Endodermal cell (in vitro differentiated cells): ENCODE measurements around the gene TAS2R7. TPM values are rescaled to one million over a fixed set of nuclear protein-coding genes. Genes with fewer than 3 reads are reported as not detected.
"Not testable (repeated sequence)": the region's sequence is repeated elsewhere in the genome, so short reads cannot be mapped to it uniquely, and the experiment has no call there.

Experiments
- DNase-seq: peaks from one replicate; pipeline ENCODE4 v3.0.0-alpha.2; 2017
- H3K27ac ChIP-seq: 2 replicates; pipeline ENCODE4 v1.5.1; 2013; ENCODE audit warnings: mild to moderate bottlenecking, low read depth, low read length, moderate library complexity
- H3K27me3 ChIP-seq: 2 replicates; pipeline ENCODE4 v1.6.1; 2013; ENCODE audit warnings: mild to moderate bottlenecking, low read length, moderate library complexity; ENCODE audit not compliant: insufficient read depth, control insufficient read depth, poor library complexity, severe bottlenecking
- H3K36me3 ChIP-seq: 2 replicates; pipeline ENCODE4 v1.7.0; 2013; ENCODE audit warnings: mild to moderate bottlenecking, low read length, moderate library complexity; ENCODE audit not compliant: control insufficient read depth, insufficient read depth
- H3K4me1 ChIP-seq: one replicate; pipeline ENCODE4 v1.7.0; 2013; ENCODE audit warnings: low read length; ENCODE audit not compliant: control insufficient read depth, insufficient read depth
- H3K4me3 ChIP-seq: 2 replicates; pipeline ENCODE4 v1.5.1; 2013; ENCODE audit warnings: mild to moderate bottlenecking, low read length, moderate library complexity
- H3K9ac ChIP-seq: 2 replicates; pipeline ENCODE4 v1.6.1; 2013; ENCODE audit warnings: mild to moderate bottlenecking, low read length, moderate library complexity; ENCODE audit not compliant: poor library complexity, severe bottlenecking; ENCODE audit errors: extremely low read depth
- H3K9me3 ChIP-seq: 2 replicates; pipeline ENCODE4 v1.6.1; 2013; ENCODE audit warnings: mild to moderate bottlenecking, low read length, moderate library complexity; ENCODE audit not compliant: control insufficient read depth
- H3K27ac Mint-ChIP-seq: 2 replicates; pipeline ENCODE4 v1.8.0; 2020; ENCODE audit warnings: mixed read lengths
- H3K27me3 Mint-ChIP-seq: 2 replicates; pipeline ENCODE4 v1.8.0; 2021; ENCODE audit warnings: mild to moderate bottlenecking, mixed read lengths; ENCODE audit not compliant: insufficient read depth
- H3K36me3 Mint-ChIP-seq: 2 replicates; pipeline ENCODE4 v1.8.0; 2020; ENCODE audit warnings: low read depth, mixed read lengths
- H3K4me1 Mint-ChIP-seq: 2 replicates; pipeline ENCODE4 v1.8.0; 2020; ENCODE audit warnings: mixed read lengths
- H3K4me3 Mint-ChIP-seq: 2 replicates; pipeline ENCODE4 v1.8.0; 2020; ENCODE audit warnings: mild to moderate bottlenecking, moderate library complexity, mixed read lengths
- H3K9me3 Mint-ChIP-seq: 2 replicates; pipeline ENCODE4 v1.8.0; 2020; ENCODE audit warnings: mild to moderate bottlenecking, mixed read lengths
- WGBS, 2 experiments: methylation state at CpG; one replicate each; pipeline versions ENCODE4 v1.1.5 to v1.1.7; 2013; ENCODE audit warnings: missing lambda C conversion rate in 2 of 2, mixed read lengths in 1 of 2; ENCODE audit not compliant: insufficient coverage in 1 of 2, insufficient read length in 1 of 2; 5-methylcytosine and 5-hydroxymethylcytosine counted together
- total RNA-seq, 2 donors: library from RNA; stranded (reverse); fragmentation: NEBNext Ultra II Directional in 1 of 2; extraction: Animal tissue kit (Norgen Biotek cat#: 25700) in 1 of 2; gene quantifications; 2 replicates in 1 of 2; 3 replicates in 1 of 2; pipeline ENCODE4 v1.2.1, GENCODE V29; 2021
- TF ChIP-seq, protein P1 (sequence below): fragments of 200-600 bp; sonication (generic); conservative IDR thresholded peaks from 2 replicates; pipeline ENCODE4 v1.5.0; 2021; ENCODE audit warnings: antibody characterized with exemption, mild to moderate bottlenecking

TAS2R7 gene
- total RNA-seq, 2 donors from 2014 or later, result not detected

DNA sequence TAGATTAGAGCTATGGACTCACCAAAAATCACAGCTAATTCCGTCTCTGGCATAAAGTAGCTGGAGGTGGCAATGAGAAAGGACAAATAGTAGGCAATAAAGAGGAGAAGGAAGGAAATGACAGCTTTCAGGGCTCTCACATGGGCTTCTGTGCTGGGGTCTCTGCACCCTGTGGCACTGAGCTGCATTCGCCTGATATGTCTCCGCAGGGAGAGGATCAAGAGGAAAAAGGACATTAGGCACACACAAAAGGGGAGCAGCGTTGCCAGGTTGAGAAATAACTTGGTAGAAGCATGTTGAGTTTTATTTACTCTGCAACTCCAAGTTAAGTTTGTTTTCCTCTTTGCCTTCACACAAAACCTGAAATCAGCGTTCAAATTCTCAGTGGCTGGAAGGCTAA lies 686 bp downstream of the TAS2R7 start:
- no peak overlapping the region for H3K27ac ChIP-seq
- H3K9ac ChIP-seq, result no peak overlapping the region
- TF ChIP-seq, protein P1, sequence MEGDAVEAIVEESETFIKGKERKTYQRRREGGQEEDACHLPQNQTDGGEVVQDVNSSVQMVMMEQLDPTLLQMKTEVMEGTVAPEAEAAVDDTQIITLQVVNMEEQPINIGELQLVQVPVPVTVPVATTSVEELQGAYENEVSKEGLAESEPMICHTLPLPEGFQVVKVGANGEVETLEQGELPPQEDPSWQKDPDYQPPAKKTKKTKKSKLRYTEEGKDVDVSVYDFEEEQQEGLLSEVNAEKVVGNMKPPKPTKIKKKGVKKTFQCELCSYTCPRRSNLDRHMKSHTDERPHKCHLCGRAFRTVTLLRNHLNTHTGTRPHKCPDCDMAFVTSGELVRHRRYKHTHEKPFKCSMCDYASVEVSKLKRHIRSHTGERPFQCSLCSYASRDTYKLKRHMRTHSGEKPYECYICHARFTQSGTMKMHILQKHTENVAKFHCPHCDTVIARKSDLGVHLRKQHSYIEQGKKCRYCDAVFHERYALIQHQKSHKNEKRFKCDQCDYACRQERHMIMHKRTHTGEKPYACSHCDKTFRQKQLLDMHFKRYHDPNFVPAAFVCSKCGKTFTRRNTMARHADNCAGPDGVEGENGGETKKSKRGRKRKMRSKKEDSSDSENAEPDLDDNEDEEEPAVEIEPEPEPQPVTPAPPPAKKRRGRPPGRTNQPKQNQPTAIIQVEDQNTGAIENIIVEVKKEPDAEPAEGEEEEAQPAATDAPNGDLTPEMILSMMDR, result no peak
- H3K9me3 ChIP-seq, result no peaks in the 10 kb centered on the region
- no peaks in the 10 kb centered on the region for H3K36me3 ChIP-seq
- peak overlapping the region; percentile 25 for H3K4me3 ChIP-seq
- Mint-ChIP-seq H3K4me3 (no peak overlapping the region), H3K9me3 (no peaks in the 10 kb centered on the region), H3K4me1 (peaks cover 20% of the 10 kb centered on the region), H3K36me3 (no peaks in the 10 kb centered on the region), H3K27ac (peak overlapping the region; percentile 5), H3K27me3 (no peaks in the 10 kb centered on the region)
- WGBS, 2 experiments, result 59% methylated on average over 5 of the region's 5 CpGs; no CpG with 5 or more reads in 1 of the 2 experiments
- peaks cover 2% of the 10 kb centered on the region for H3K4me1 ChIP-seq
- H3K27me3 ChIP-seq, result no peaks in the 10 kb centered on the region
- DNase-seq, result peak; percentile 60

GRCh38 chr12:10794222-10794621 lies 8.2 kb downstream of the TAS2R7 start:
- H3K9me3 Mint-ChIP-seq, result peaks cover 10% of the 10 kb centered on the region
- 82 to 100% methylated on average over 1 to 2 of the region's 2 CpGs for WGBS, 2 experiments
- H3K4me1 Mint-ChIP-seq, result peaks cover 10% of the 10 kb centered on the region

DNA sequence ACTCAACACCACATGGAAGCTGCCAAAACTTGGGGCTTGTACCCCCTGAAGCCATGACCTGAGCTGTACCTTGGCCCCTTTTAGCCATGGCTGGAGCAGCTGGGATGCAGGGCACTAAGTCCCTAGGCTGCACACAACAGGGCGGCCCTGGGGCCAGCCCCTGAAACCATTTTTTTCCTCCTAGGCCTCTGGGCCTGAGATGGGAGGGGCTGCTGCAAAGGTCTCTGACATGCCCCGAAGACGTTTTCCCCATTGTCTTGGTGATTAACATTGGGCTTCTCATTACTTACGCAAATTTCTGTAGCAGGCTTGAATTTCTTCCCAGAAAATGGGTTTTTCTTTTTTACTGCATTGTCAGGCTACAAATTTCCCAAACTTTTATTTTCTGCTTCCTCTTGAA lies 10.7 kb downstream of the TAS2R7 start:
- H3K27ac Mint-ChIP-seq, H3K9me3 Mint-ChIP-seq, H3K36me3 Mint-ChIP-seq, H3K4me1 ChIP-seq, H3K9ac ChIP-seq, H3K36me3 ChIP-seq, H3K4me1 Mint-ChIP-seq, DNase-seq, H3K27ac ChIP-seq, H3K4me3 Mint-ChIP-seq, H3K4me3 ChIP-seq, H3K27me3 ChIP-seq, H3K9me3 ChIP-seq, H3K27me3 Mint-ChIP-seq: not testable (repeated sequence)
- 87 to 92% methylated on average over 4 of the region's 4 CpGs for WGBS, 2 experiments

More at GRCh38 chr12:10794222-10794621, 8.2 kb downstream of the TAS2R7 start:
- no peak overlapping the region for H3K27ac Mint-ChIP-seq
- H3K27me3 ChIP-seq, result no peaks in the 10 kb centered on the region
- no peak overlapping the region for H3K4me3 Mint-ChIP-seq
- H3K36me3 ChIP-seq, result no peaks in the 10 kb centered on the region
- H3K27ac ChIP-seq, result no peak overlapping the region
- peaks cover 4% of the 10 kb centered on the region for H3K9me3 ChIP-seq
- TF ChIP-seq, protein P1, result no peak
- H3K36me3 Mint-ChIP-seq, result no peaks in the 10 kb centered on the region
- no peak for DNase-seq
- no peaks in the 10 kb centered on the region for H3K27me3 Mint-ChIP-seq
- no peaks in the 10 kb centered on the region for H3K4me1 ChIP-seq
- no peak overlapping the region for H3K4me3 ChIP-seq
- no peak overlapping the region for H3K9ac ChIP-seq

DNA sequence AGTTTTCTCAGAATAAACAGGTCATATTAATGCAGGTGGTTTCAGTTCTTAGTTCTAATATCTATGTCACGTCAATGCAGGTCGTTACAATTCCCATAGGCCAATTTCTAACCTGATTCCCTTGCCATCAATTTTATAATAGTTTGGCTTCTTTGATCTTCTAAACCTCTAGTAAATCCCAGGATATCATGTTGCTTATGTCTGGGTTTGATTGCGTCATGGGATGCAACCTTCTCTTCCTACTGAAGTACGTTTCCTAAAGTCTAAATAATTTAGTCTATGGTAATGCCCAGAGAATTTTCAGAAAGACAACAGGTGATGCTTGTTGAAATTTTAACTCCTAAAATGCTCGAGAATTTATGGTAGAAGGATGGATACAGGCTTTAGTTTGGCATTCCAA lies 19.2 kb downstream of the TAS2R7 start:
- H3K36me3 Mint-ChIP-seq, result no peaks in the 10 kb centered on the region
- no peaks in the 10 kb centered on the region for H3K27me3 Mint-ChIP-seq
- H3K4me1 ChIP-seq, result no peaks in the 10 kb centered on the region
- H3K4me3 Mint-ChIP-seq, result no peak overlapping the region
- no peak for DNase-seq
- no peaks in the 10 kb centered on the region for H3K36me3 ChIP-seq
- 91 to 100% methylated on average over 3 to 5 of the region's 5 CpGs for WGBS, 2 experiments
- peaks cover 10% of the 10 kb centered on the region for H3K4me1 Mint-ChIP-seq
- TF ChIP-seq, protein P1, result no peak
- no peak overlapping the region for H3K9ac ChIP-seq
- H3K27ac ChIP-seq, result no peak overlapping the region
- H3K4me3 ChIP-seq, result no peak overlapping the region
- no peaks in the 10 kb centered on the region for H3K27me3 ChIP-seq
- no peaks in the 10 kb centered on the region for H3K9me3 Mint-ChIP-seq
- H3K27ac Mint-ChIP-seq, result no peak overlapping the region
- H3K9me3 ChIP-seq, result no peaks in the 10 kb centered on the region
